Uterus (tissue), 4 donors: ENCODE measurements around the gene GAL. TPM values are rescaled to one million over a fixed set of nuclear protein-coding genes. Genes with fewer than 3 reads are reported as not detected.

ENCODE experiments used
- DNase-seq, 2 donors: peaks; one replicate each; pipeline ENCODE4 v3.0.0-alpha.2; 2019 to 2020
- H3K27ac ChIP-seq, 2 donors: fragments of 200-600 bp; sonication (generic); 1 replicate in 1 of 2; 2 replicates in 1 of 2; pipeline ENCODE4 v1.5.1; 2016 to 2018
- H3K27me3 ChIP-seq, 2 donors: fragments of 200-600 bp; sonication (generic); one replicate each; pipeline ENCODE4 v1.5.1; 2018 to 2019; ENCODE audit warnings: control low read depth in 1 of 2
- H3K36me3 ChIP-seq, 2 donors: fragments of 200-600 bp; sonication (generic); one replicate each; pipeline ENCODE4 v1.5.1; 2019; ENCODE audit warnings: control low read depth in 1 of 2
- H3K4me1 ChIP-seq, 2 donors: fragments of 200-600 bp; sonication (generic); one replicate each; pipeline ENCODE4 v1.5.1; 2018 to 2019; ENCODE audit warnings: control low read depth in 1 of 2
- H3K4me3 ChIP-seq, 2 donors: fragments of 200-600 bp; sonication (generic); 1 replicate in 1 of 2; 2 replicates in 1 of 2; pipeline ENCODE4 v1.5.1; 2018 to 2019; ENCODE audit warnings: mild to moderate bottlenecking in 1 of 2
- H3K9me3 ChIP-seq, 2 donors: fragments of 200-600 bp; sonication (generic); one replicate each; pipeline ENCODE4 v1.5.1; 2019; ENCODE audit warnings: control low read depth in 1 of 2
- POLR2A ChIP-seq, 2 donors: fragments of 450-650 bp; IDR thresholded peaks; one replicate each; pipeline ENCODE4 v1.6.1; 2016; ENCODE audit warnings: antibody characterized with exemption in 2 of 2, mild to moderate bottlenecking in 1 of 2, moderate library complexity in 1 of 2
- intact Hi-C: fragments of 100-400 bp; cut with DNase I; formaldehyde crosslinking; loops from one replicate; pipeline ENCODE4 v1.15.1; 2023; ENCODE audit warnings: low total_unique reads
- total RNA-seq, 4 donors: library from RNA; depleted of rRNA in 3 of 4; stranded (reverse); fragments of >200 nt in 3 of 4; gene quantifications; one replicate each; pipeline versions ENCODE4 v1.1.0 to v1.2.4, GENCODE V29; 2014 to 2023
- TF ChIP-seq, protein P1 (sequence below), 4 experiments: fragments of 200-600 bp in 2 of 4; fragments of 450-650 bp in 2 of 4; sonication (generic) in 2 of 4; IDR thresholded peaks; one replicate each; pipeline ENCODE4 v1.5.1; 2016 to 2019; ENCODE audit warnings: antibody characterized with exemption in 4 of 4, mild to moderate bottlenecking in 2 of 4, moderate library complexity in 1 of 4
- donor health status: DM: yes; HTN: yes; CAD: no.

The GAL gene
- total RNA-seq, 4 donors from 2014 or later = 0.41 TPM; not detected in 3

- H3K4me3 ChIP-seq = no peak overlapping the region
- intact Hi-C loops = no loop called here
- H3K27ac ChIP-seq = no peak overlapping the region
- no peaks in the 10 kb centered on the region for H3K27me3 ChIP-seq
- H3K36me3 ChIP-seq = no peaks in the 10 kb centered on the region
- no peaks in the 10 kb centered on the region for H3K4me1 ChIP-seq
- TF ChIP-seq, protein P1, sequence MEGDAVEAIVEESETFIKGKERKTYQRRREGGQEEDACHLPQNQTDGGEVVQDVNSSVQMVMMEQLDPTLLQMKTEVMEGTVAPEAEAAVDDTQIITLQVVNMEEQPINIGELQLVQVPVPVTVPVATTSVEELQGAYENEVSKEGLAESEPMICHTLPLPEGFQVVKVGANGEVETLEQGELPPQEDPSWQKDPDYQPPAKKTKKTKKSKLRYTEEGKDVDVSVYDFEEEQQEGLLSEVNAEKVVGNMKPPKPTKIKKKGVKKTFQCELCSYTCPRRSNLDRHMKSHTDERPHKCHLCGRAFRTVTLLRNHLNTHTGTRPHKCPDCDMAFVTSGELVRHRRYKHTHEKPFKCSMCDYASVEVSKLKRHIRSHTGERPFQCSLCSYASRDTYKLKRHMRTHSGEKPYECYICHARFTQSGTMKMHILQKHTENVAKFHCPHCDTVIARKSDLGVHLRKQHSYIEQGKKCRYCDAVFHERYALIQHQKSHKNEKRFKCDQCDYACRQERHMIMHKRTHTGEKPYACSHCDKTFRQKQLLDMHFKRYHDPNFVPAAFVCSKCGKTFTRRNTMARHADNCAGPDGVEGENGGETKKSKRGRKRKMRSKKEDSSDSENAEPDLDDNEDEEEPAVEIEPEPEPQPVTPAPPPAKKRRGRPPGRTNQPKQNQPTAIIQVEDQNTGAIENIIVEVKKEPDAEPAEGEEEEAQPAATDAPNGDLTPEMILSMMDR (IDR thresholded peaks at IDR 0.05) = no peak
- TF ChIP-seq POLR2A (IDR thresholded peaks at IDR 0.05) = no peak
- no peak for DNase-seq
- H3K9me3 ChIP-seq = no peaks in the 10 kb centered on the region
Observed at GRCh38 chr11:68714060-68714856, 29.9 kb downstream of the GAL start.

- H3K9me3 ChIP-seq = peaks cover 0 to 3% of the 10 kb centered on the region in 2 donors
- H3K4me1 ChIP-seq = no peaks in the 10 kb centered on the region
- TF ChIP-seq, protein P1 (IDR thresholded peaks at IDR 0.05) = no peak
- TF ChIP-seq POLR2A (IDR thresholded peaks at IDR 0.05) = no peak
- DNase-seq = no peak
- H3K4me3 ChIP-seq = no peak overlapping the region
- H3K27ac ChIP-seq = no peak overlapping the region
- no peaks in the 10 kb centered on the region for H3K27me3 ChIP-seq
- H3K36me3 ChIP-seq = no peaks in the 10 kb centered on the region
- intact Hi-C loops = no loop called here
Observed at GRCh38 chr11:68715456-68716122, 31.2 kb downstream of the GAL start.

DNA sequence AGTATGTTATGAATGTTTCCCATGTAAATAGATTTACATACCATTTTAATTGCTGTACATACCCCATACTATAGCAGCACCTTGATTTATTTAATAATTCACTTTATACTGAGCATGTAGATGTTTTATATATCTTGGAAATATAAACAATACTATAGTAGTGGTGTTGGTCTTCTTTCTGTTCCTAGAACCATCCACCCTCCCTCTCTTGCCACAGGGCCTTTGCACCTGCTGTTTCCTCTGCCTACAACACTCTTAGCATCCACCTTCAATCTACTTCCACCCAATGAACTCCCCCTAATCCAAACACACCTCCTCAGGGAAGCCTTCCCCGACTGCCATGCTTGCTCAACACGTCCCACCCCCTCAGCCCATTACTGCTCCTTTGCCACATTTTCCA is 36.7 kb downstream of the GAL start:
- intact Hi-C loops = no loop called here
- Histone ChIP-seq H3K4me3 (no peak overlapping the region), H3K27me3 (no peaks in the 10 kb centered on the region), H3K27ac (no peak overlapping the region), H3K9me3 (peaks cover 0 to 3% of the 10 kb centered on the region in 2 donors), H3K36me3 (no peaks in the 10 kb centered on the region), H3K4me1 (no peaks in the 10 kb centered on the region)
- no peak for TF ChIP-seq POLR2A (IDR thresholded peaks at IDR 0.05)
- TF ChIP-seq, protein P1 (IDR thresholded peaks at IDR 0.05) = no peak
- DNase-seq = no peak

DNA sequence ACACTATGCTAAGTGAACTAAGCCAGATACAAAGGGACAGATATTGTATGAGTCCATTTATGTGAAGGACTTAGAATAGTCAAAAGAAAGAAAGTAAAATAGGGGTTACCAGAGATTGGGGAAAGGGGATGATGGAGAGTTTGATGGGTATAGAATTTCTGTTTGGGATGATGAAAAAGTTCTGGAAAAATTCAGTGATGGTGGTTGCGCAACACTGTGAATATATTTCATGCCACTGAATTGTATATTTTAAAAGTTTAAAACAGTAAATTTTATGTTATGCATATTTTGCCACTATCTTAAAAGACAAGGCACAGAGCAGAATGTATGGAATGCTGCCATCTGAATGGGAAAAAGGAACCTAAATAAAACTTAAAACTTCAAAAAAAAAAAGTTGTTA is 37.8 kb downstream of the GAL start:
- Histone ChIP-seq H3K27ac (no peak overlapping the region), H3K36me3 (no peaks in the 10 kb centered on the region), H3K4me3 (no peak overlapping the region), H3K27me3 (no peaks in the 10 kb centered on the region), H3K9me3 (peaks cover 0 to 3% of the 10 kb centered on the region in 2 donors), H3K4me1 (no peaks in the 10 kb centered on the region)
- TF ChIP-seq, protein P1 (IDR thresholded peaks at IDR 0.05) = no peak
- no peak for TF ChIP-seq POLR2A (IDR thresholded peaks at IDR 0.05)
- intact Hi-C loops = no loop called here
- DNase-seq = no peak

DNA sequence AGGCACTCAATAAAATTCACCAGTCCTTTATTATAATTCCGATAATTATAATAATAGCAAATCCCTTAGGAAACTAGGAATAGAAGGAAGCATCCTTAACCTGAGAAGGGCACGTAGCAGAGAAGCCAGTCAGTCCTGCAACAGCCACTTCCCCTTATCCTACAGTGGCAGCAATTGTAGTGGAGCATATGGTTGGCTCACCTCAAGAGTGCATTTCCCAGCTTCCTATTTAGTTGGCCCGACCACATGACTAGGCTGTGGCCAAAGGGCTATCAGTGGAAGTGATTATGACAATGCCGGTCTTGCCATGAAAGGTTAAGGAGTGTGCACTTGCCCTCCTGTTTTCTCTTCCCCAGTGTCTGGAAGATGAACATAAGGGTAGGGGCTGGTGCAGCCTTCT is 39.9 kb downstream of the GAL start:
- Histone ChIP-seq H3K27me3 (no peaks in the 10 kb centered on the region), H3K4me3 (no peak overlapping the region), H3K27ac (no peak overlapping the region), H3K9me3 (peaks cover 0 to 3% of the 10 kb centered on the region in 2 donors), H3K4me1 (no peaks in the 10 kb centered on the region), H3K36me3 (no peaks in the 10 kb centered on the region)
- no peak for DNase-seq
- TF ChIP-seq POLR2A (IDR thresholded peaks at IDR 0.05) = no peak
- TF ChIP-seq, protein P1 (IDR thresholded peaks at IDR 0.05) = no peak
- intact Hi-C loops = no loop called here
